ENCODE measurements around the gene SLC25A1.

GRCh38 chr22:19208287-19208847 is 29.8 kb upstream of the SLC25A1 start:
- TF ChIP-seq POLR2A (IDR thresholded peaks at IDR 0.05) (no peak), CTCF (IDR thresholded peaks at IDR 0.05) (no peak)
